B cell (primary cell): ENCODE results near the gene ALDH1B1.

Experiments used
- EZH2 ChIP-seq: IDR thresholded peaks from 2 replicates; pipeline ENCODE4 v1.6.1; 2012; ENCODE audit warnings: borderline replicate concordance, low read depth, mild to moderate bottlenecking, moderate library complexity, low read length; ENCODE audit not compliant: insufficient read depth, poor library complexity, severe bottlenecking
- TF ChIP-seq, protein P1 (sequence below): fragments of 200-600 bp; IDR thresholded peaks from one replicate; pipeline ENCODE4 v1.8.0; 2022; ENCODE audit warnings: antibody characterized with exemption, mild to moderate bottlenecking

GRCh38 chr9:38357350-38358114 is 35.0 kb upstream of the ALDH1B1 start:
- TF ChIP-seq, protein P1, sequence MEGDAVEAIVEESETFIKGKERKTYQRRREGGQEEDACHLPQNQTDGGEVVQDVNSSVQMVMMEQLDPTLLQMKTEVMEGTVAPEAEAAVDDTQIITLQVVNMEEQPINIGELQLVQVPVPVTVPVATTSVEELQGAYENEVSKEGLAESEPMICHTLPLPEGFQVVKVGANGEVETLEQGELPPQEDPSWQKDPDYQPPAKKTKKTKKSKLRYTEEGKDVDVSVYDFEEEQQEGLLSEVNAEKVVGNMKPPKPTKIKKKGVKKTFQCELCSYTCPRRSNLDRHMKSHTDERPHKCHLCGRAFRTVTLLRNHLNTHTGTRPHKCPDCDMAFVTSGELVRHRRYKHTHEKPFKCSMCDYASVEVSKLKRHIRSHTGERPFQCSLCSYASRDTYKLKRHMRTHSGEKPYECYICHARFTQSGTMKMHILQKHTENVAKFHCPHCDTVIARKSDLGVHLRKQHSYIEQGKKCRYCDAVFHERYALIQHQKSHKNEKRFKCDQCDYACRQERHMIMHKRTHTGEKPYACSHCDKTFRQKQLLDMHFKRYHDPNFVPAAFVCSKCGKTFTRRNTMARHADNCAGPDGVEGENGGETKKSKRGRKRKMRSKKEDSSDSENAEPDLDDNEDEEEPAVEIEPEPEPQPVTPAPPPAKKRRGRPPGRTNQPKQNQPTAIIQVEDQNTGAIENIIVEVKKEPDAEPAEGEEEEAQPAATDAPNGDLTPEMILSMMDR: no peak
- TF ChIP-seq EZH2: no peak
